HEK293 (cell line): ENCODE measurements around the gene IBTK.

ENCODE experiments used
- FEZF1 ChIP-seq: fragments of 450-650 bp; formaldehyde crosslinking; IDR thresholded peaks from 2 replicates; pipeline ENCODE4 v1.5.1; 2016; ENCODE audit warnings: missing biosample characterization, missing genetic modification characterization
- GLIS2 ChIP-seq: fragments of 450-650 bp; formaldehyde crosslinking; IDR thresholded peaks from 2 replicates; pipeline ENCODE4 v1.5.1; 2016; ENCODE audit warnings: missing biosample characterization, missing genetic modification characterization
- HOXA7 ChIP-seq: sonication (generic); formaldehyde crosslinking; IDR thresholded peaks from 2 replicates; pipeline ENCODE4 v1.8.1; 2022; ENCODE audit warnings: missing genetic modification reagents, borderline replicate concordance
- PRDM6 ChIP-seq: fragments of 450-650 bp; formaldehyde crosslinking; IDR thresholded peaks from 2 replicates; pipeline ENCODE4 v1.5.1; 2017; ENCODE audit warnings: missing biosample characterization, missing genetic modification characterization
- REST ChIP-seq: fragments of 450-650 bp; formaldehyde crosslinking; IDR thresholded peaks from 2 replicates; pipeline ENCODE4 v1.5.1; 2016; ENCODE audit warnings: missing biosample characterization, missing genetic modification characterization
- SETDB1 ChIP-seq: IDR thresholded peaks from one replicate; pipeline ENCODE4 v1.6.1; 2017; ENCODE audit warnings: mild to moderate bottlenecking, low read length, moderate library complexity, mixed read lengths; ENCODE audit not compliant: insufficient read length
- ZBTB26 ChIP-seq: fragments of 450-650 bp; formaldehyde crosslinking; optimal IDR thresholded peaks from 2 replicates; pipeline ENCODE3; 2016; ENCODE audit warnings: missing biosample characterization, mild to moderate bottlenecking, missing genetic modification characterization
- ZFP37 ChIP-seq: fragments of 450-650 bp; formaldehyde crosslinking; IDR thresholded peaks from 2 replicates; pipeline ENCODE4 v1.5.1; 2016; ENCODE audit warnings: missing biosample characterization, missing genetic modification characterization
- ZNF148 ChIP-seq: fragments of 450-650 bp; formaldehyde crosslinking; IDR thresholded peaks from 2 replicates; pipeline ENCODE4 v1.5.0; 2017; ENCODE audit warnings: missing biosample characterization, missing genetic modification characterization, borderline replicate concordance
- ZNF155 ChIP-seq: fragments of 450-650 bp; formaldehyde crosslinking; IDR thresholded peaks from 2 replicates; pipeline ENCODE4 v1.5.1; 2016; ENCODE audit warnings: missing biosample characterization, missing genetic modification characterization
- ZNF302 ChIP-seq: fragments of 450-650 bp; formaldehyde crosslinking; IDR thresholded peaks from 2 replicates; pipeline ENCODE4 v1.5.1; 2016; ENCODE audit warnings: missing biosample characterization, missing genetic modification characterization, low read depth
- ZNF394 ChIP-seq: fragments of 450-650 bp; formaldehyde crosslinking; IDR thresholded peaks from 2 replicates; pipeline ENCODE4 v1.5.1; 2016; ENCODE audit warnings: missing biosample characterization, missing genetic modification characterization, mild to moderate bottlenecking, moderate library complexity, borderline replicate concordance
- ZNF426 ChIP-seq: fragments of 450-650 bp; formaldehyde crosslinking; IDR thresholded peaks from 2 replicates; pipeline ENCODE4 v1.5.1; 2017; ENCODE audit warnings: missing biosample characterization, missing genetic modification characterization, mild to moderate bottlenecking, inconsistent platforms, moderate library complexity
- ZNF449 ChIP-seq: fragments of 450-650 bp; formaldehyde crosslinking; IDR thresholded peaks from 2 replicates; pipeline ENCODE4 v1.5.1; 2017; ENCODE audit warnings: missing biosample characterization, mild to moderate bottlenecking, missing genetic modification characterization, moderate library complexity
- ZNF518A ChIP-seq: fragments of 450-650 bp; formaldehyde crosslinking; conservative IDR thresholded peaks from 2 replicates; pipeline ENCODE4 v1.5.1; 2016; ENCODE audit warnings: low read depth, missing biosample characterization, missing genetic modification characterization
- ZNF530 ChIP-seq: fragments of 450-650 bp; formaldehyde crosslinking; IDR thresholded peaks from 2 replicates; pipeline ENCODE4 v1.5.1; 2016; ENCODE audit warnings: low read depth, missing biosample characterization, missing genetic modification characterization
- ZNF544 ChIP-seq: fragments of 450-650 bp; formaldehyde crosslinking; IDR thresholded peaks from 2 replicates; pipeline ENCODE4 v1.5.0; 2017; ENCODE audit warnings: missing biosample characterization, missing genetic modification characterization
- ZNF664 ChIP-seq: fragments of 450-650 bp; formaldehyde crosslinking; IDR thresholded peaks from 2 replicates; pipeline ENCODE4 v1.5.1; 2016; ENCODE audit warnings: missing biosample characterization, missing genetic modification characterization
- ZSCAN18 ChIP-seq: fragments of 450-650 bp; formaldehyde crosslinking; IDR thresholded peaks from 2 replicates; pipeline ENCODE4 v1.5.1; 2016; ENCODE audit warnings: missing biosample characterization, missing genetic modification characterization
- ZSCAN30 ChIP-seq: fragments of 450-650 bp; IDR thresholded peaks from 2 replicates; pipeline ENCODE4 v1.5.1; 2018; ENCODE audit warnings: missing biosample characterization, mild to moderate bottlenecking, missing genetic modification characterization, moderate library complexity

The IBTK gene

GRCh38 chr6:82144007-82144851 is 103.3 kb downstream of the IBTK start (continued):
- peak; percentile 26; the same call in 1 of the 2 replicates for TF ChIP-seq ZNF394
- no peak for TF ChIP-seq REST (tag by site-specific recombination)
- TF ChIP-seq ZNF148 (tag by site-specific recombination) = no peak
- TF ChIP-seq GLIS2 (tag by site-specific recombination) = no peak
- no peak; the same call in 1 of the 2 replicates for TF ChIP-seq ZNF449 (tag by site-specific recombination)
- TF ChIP-seq FEZF1 = peak; percentile 90
- no peak for TF ChIP-seq ZNF155 (tag by site-specific recombination)
- TF ChIP-seq ZNF302 (tag by site-specific recombination) = no peak
- peak; percentile 59 for TF ChIP-seq PRDM6
- TF ChIP-seq SETDB1 = no peak
- TF ChIP-seq ZNF544 = no peak
- peak; percentile 61; the same call in 1 of the 2 replicates for TF ChIP-seq ZNF518A
- TF ChIP-seq HOXA7 (CRISPR knock-in tag) = no peak
- TF ChIP-seq ZSCAN18 (tag by site-specific recombination) = no peak
- TF ChIP-seq ZBTB26 (tag by site-specific recombination) = no peak
- TF ChIP-seq ZFP37 (tag by site-specific recombination) = peak; percentile 77
- no peak for TF ChIP-seq ZNF426 (tag by site-specific recombination)
- TF ChIP-seq ZNF664 (tag by site-specific recombination) = no peak
- TF ChIP-seq ZSCAN30 = no peak
- TF ChIP-seq ZNF530 = 0 out of 2 replicates have a peak, but pooled peaks have one; percentile 10
